HEK293T (cell line): ENCODE measurements around the gene CD74.

Experiments
- CTCF ChIA-PET: fragments of 350-600 bp; formaldehyde crosslinking; extraction: SDS; loops from one replicate; lab custom pipeline; 2021; ENCODE audit warnings: antibody characterized with exemption, inconsistent platforms; lab: Yijun Ruan, JAX
- POLR2A ChIA-PET: fragments of 350-600 bp; formaldehyde crosslinking; extraction: SDS; loops from one replicate; lab custom pipeline; 2020; ENCODE audit warnings: antibody characterized with exemption, inconsistent platforms; lab: Yijun Ruan, JAX
- DNase-seq: peaks from one replicate; pipeline ENCODE4 v3.0.0; 2012; ENCODE audit warnings: mixed read lengths; ENCODE audit errors: extremely low spot score
- BHLHE40 ChIP-seq: fragments of 450-650 bp; IDR thresholded peaks from 2 replicates; pipeline ENCODE4 v1.6.1; 2016; ENCODE audit warnings: mild to moderate bottlenecking, moderate library complexity, borderline replicate concordance
- TARDBP ChIP-seq: fragments of 450-650 bp; IDR thresholded peaks from 2 replicates; pipeline ENCODE4 v1.6.1; 2016
- ZNF384 ChIP-seq: fragments of 450-650 bp; IDR thresholded peaks from 2 replicates; pipeline ENCODE4 v1.6.1; 2016

CD74 gene

GRCh38 chr5:150352244-150353031, 60.3 kb downstream of the CD74 start:
- TF ChIP-seq TARDBP (no peak), ZNF384 (no peak), BHLHE40 (no peak)
- POLR2A ChIA-PET, result interaction anchor here (0.7 kb wide), 1 partner anchor 9 kb away, joined by 4 read pairs; no protein-coding TSS in a partner anchor
- CTCF ChIA-PET, result interaction anchor here (1.1 to 4.0 kb wide), 2 partner anchors 81 to 136 kb away, joined by 3 to 38 read pairs; no protein-coding TSS in a partner anchor
- no peak for DNase-seq
